ENCODE results near the gene DZIP1.

DZIP1 gene

GRCh38 chr13:95573221-95573620 is 71.3 kb downstream of the DZIP1 start:
- TF ChIP-seq YY1 (IDR thresholded peaks at IDR 0.05; ENCODE audit: low read depth) (no peak), EP300 (IDR thresholded peaks at IDR 0.05; ENCODE audit: borderline replicate concordance) (no peak), FOXM1 (IDR thresholded peaks at IDR 0.05; ENCODE audit: borderline replicate concordance, low read depth) (no peak), RAD21 (IDR thresholded peaks at IDR 0.05; ENCODE audit: low read depth) (no peak), ZBTB7A (IDR thresholded peaks at IDR 0.05; ENCODE audit: low read depth) (no peak), TCF12 (IDR thresholded peaks at IDR 0.05; ENCODE audit: low read depth) (no peak), USF1 (IDR thresholded peaks at IDR 0.05) (no peak), EGR1 (IDR thresholded peaks at IDR 0.05) (no peak), CEBPB (IDR thresholded peaks at IDR 0.05) (no peak), REST (IDR thresholded peaks at IDR 0.05; ENCODE audit: low read depth) (no peak), TEAD4 (IDR thresholded peaks at IDR 0.05) (no peak), CREB1 (IDR thresholded peaks at IDR 0.05; ENCODE audit: low read depth) (no peak), NFIC (IDR thresholded peaks at IDR 0.05) (no peak), MAX (IDR thresholded peaks at IDR 0.05) (no peak), TAF1 (IDR thresholded peaks at IDR 0.05; ENCODE audit: low read depth) (no peak)

GRCh38 chr13:95571941-95572340 is 72.6 kb downstream of the DZIP1 start:
- TF ChIP-seq RAD21 (IDR thresholded peaks at IDR 0.05; ENCODE audit: low read depth) (no peak), REST (IDR thresholded peaks at IDR 0.05; ENCODE audit: low read depth) (no peak), TAF1 (IDR thresholded peaks at IDR 0.05; ENCODE audit: low read depth) (no peak), EGR1 (IDR thresholded peaks at IDR 0.05) (no peak), NFIC (IDR thresholded peaks at IDR 0.05) (no peak), CEBPB (IDR thresholded peaks at IDR 0.05) (no peak), USF1 (IDR thresholded peaks at IDR 0.05) (no peak), CREB1 (IDR thresholded peaks at IDR 0.05; ENCODE audit: low read depth) (no peak), MAX (IDR thresholded peaks at IDR 0.05) (no peak), TEAD4 (IDR thresholded peaks at IDR 0.05) (no peak)

GRCh38 chr13:95570016-95570415 is 74.5 kb downstream of the DZIP1 start:
- no peak for TF ChIP-seq YY1 (IDR thresholded peaks at IDR 0.05; ENCODE audit: low read depth)
- TF ChIP-seq CREB1 (IDR thresholded peaks at IDR 0.05; ENCODE audit: low read depth): no peak
- no peak for TF ChIP-seq TAF1 (IDR thresholded peaks at IDR 0.05; ENCODE audit: low read depth)
- no peak for TF ChIP-seq MAX (IDR thresholded peaks at IDR 0.05)
- no peak for TF ChIP-seq TCF12 (IDR thresholded peaks at IDR 0.05; ENCODE audit: low read depth)
- no peak for TF ChIP-seq ZBTB7A (IDR thresholded peaks at IDR 0.05; ENCODE audit: low read depth)

GRCh38 chr13:95568131-95568530 is 76.4 kb downstream of the DZIP1 start:
- TF ChIP-seq EP300 (IDR thresholded peaks at IDR 0.05; ENCODE audit: borderline replicate concordance): no peak
- TF ChIP-seq MAX (IDR thresholded peaks at IDR 0.05): no peak

- TF ChIP-seq USF1 (IDR thresholded peaks at IDR 0.05): no peak
- TF ChIP-seq MAX (IDR thresholded peaks at IDR 0.05): no peak
- TF ChIP-seq EGR1 (IDR thresholded peaks at IDR 0.05): no peak
- TF ChIP-seq TAF1 (IDR thresholded peaks at IDR 0.05; ENCODE audit: low read depth): no peak
- TF ChIP-seq TEAD4 (IDR thresholded peaks at IDR 0.05): no peak
- TF ChIP-seq EP300 (IDR thresholded peaks at IDR 0.05; ENCODE audit: borderline replicate concordance): no peak
- no peak for TF ChIP-seq CREB1 (IDR thresholded peaks at IDR 0.05; ENCODE audit: low read depth)
Observed at GRCh38 chr13:95564733-95565291, 79.7 kb downstream of the DZIP1 start.
